Measurements from ENCODE around the gene KMT2B. TPM values are rescaled to one million over a fixed set of nuclear protein-coding genes. Genes with fewer than 3 reads are reported as not detected.
A peak's percentile ranks its signal among the peaks of the same experiment; 100 is the strongest.
"Not testable (repeated sequence)": the region's sequence is repeated elsewhere in the genome, so short reads cannot be mapped to it uniquely, and the experiment has no call there.

KMT2B gene
- total and polyA plus RNA-seq, 4 donors = 21.7 to 41.0 (median 27.5) TPM

GRCh38 chr19:35767288-35768081 lies 49.7 kb downstream of the KMT2B start:
- no peak for ATAC-seq (ENCODE audit: insufficient read depth, low FRiP score)
- Histone ChIP-seq H3K4me1 (ENCODE audit: control insufficient read depth in 5 of 5, insufficient read depth in 5 of 5, low read length in 5 of 5) (no peaks in the 10 kb centered on the region), H3K36me3 (ENCODE audit: control insufficient read depth in 4 of 4, insufficient read depth in 4 of 4, low read length in 4 of 4) (peaks cover 0 to 22% (median 5%) of the 10 kb centered on the region in 4 donors), H3K27ac (ENCODE audit: low read depth in 1 of 2, low read length in 1 of 2) (no peak overlapping the region), H3K4me3 (no peak overlapping the region), H3K9ac (ENCODE audit: insufficient read depth in 1 of 2, low read length in 2 of 2) (no peak overlapping the region), H3K9me3 (ENCODE audit: control insufficient read depth in 4 of 4, insufficient read depth in 3 of 4, low read length in 3 of 4) (no peaks in the 10 kb centered on the region), H3K27me3 (ENCODE audit: control insufficient read depth in 3 of 3, insufficient read depth in 3 of 3, low read length in 2 of 3) (no peaks in the 10 kb centered on the region)
- TF ChIP-seq CTCF (IDR thresholded peaks at IDR 0.05; ENCODE audit: control extremely low read depth, extremely low read depth) = no peak
- WGBS, 2 donors = 82 to 86% methylated on average over 33 to 34 of the region's 34 CpGs
- DNase-seq = peak; percentile 23 to 78 (median 59)

- Histone ChIP-seq H3K9me3 (ENCODE audit: control insufficient read depth in 4 of 4, insufficient read depth in 3 of 4, low read length in 3 of 4) (no peaks in the 10 kb centered on the region), H3K27ac (ENCODE audit: low read depth in 1 of 2, low read length in 1 of 2) (no peak overlapping the region), H3K4me1 (ENCODE audit: control insufficient read depth in 5 of 5, insufficient read depth in 5 of 5, low read length in 5 of 5) (peaks cover 0 to 2% (median 0%) of the 10 kb centered on the region in 5 donors), H3K36me3 (ENCODE audit: control insufficient read depth in 4 of 4, insufficient read depth in 4 of 4, low read length in 4 of 4) (peaks cover 0 to 22% (median 5%) of the 10 kb centered on the region in 4 donors), H3K4me3 (no peak overlapping the region), H3K27me3 (ENCODE audit: control insufficient read depth in 3 of 3, insufficient read depth in 3 of 3, low read length in 2 of 3) (no peaks in the 10 kb centered on the region), H3K9ac (ENCODE audit: insufficient read depth in 1 of 2, low read length in 2 of 2) (no peak overlapping the region)
- ATAC-seq (ENCODE audit: insufficient read depth, low FRiP score) = no peak
- no peak for DNase-seq
- TF ChIP-seq CTCF (IDR thresholded peaks at IDR 0.05; ENCODE audit: control extremely low read depth, extremely low read depth) = no peak
- 73 to 75% methylated on average over 15 of the region's 15 CpGs for WGBS, 2 donors
These were observed 50.2 kb downstream of the KMT2B start for GRCh38 chr19:35768082-35768421.

- peaks cover 0 to 19% (median 6%) of the 10 kb centered on the region in 5 donors for H3K4me1 ChIP-seq (ENCODE audit: control insufficient read depth in 5 of 5, insufficient read depth in 5 of 5, low read length in 5 of 5)
- H3K4me3 ChIP-seq; ATAC-seq (ENCODE audit: insufficient read depth, low FRiP score); H3K9me3 ChIP-seq (ENCODE audit: control insufficient read depth in 4 of 4, insufficient read depth in 3 of 4, low read length in 3 of 4); DNase-seq; H3K27me3 ChIP-seq (ENCODE audit: control insufficient read depth in 3 of 3, insufficient read depth in 3 of 3, low read length in 2 of 3); H3K27ac ChIP-seq (ENCODE audit: low read depth in 1 of 2, low read length in 1 of 2); H3K9ac ChIP-seq (ENCODE audit: insufficient read depth in 1 of 2, low read length in 2 of 2); H3K36me3 ChIP-seq (ENCODE audit: control insufficient read depth in 4 of 4, insufficient read depth in 4 of 4, low read length in 4 of 4): not testable (repeated sequence)
- WGBS, 2 donors = 94 to 97% methylated on average over 5 of the region's 5 CpGs
These were observed 54.6 kb downstream of the KMT2B start for GRCh38 chr19:35772362-35772761.

- H3K4me3 ChIP-seq = no peak overlapping the region
- DNase-seq (peak in 2 of 3 donors; percentile 65 to 73), ATAC-seq (ENCODE audit: insufficient read depth, low FRiP score) (no peak)
- H3K36me3 ChIP-seq (ENCODE audit: control insufficient read depth in 4 of 4, insufficient read depth in 4 of 4, low read length in 4 of 4) = peaks cover 0 to 8% (median 3%) of the 10 kb centered on the region in 4 donors
- H3K27me3 ChIP-seq (ENCODE audit: control insufficient read depth in 3 of 3, insufficient read depth in 3 of 3, low read length in 2 of 3) = no peaks in the 10 kb centered on the region
- H3K9ac ChIP-seq (ENCODE audit: insufficient read depth in 1 of 2, low read length in 2 of 2) = no peak overlapping the region
- no peak overlapping the region for H3K27ac ChIP-seq (ENCODE audit: low read depth in 1 of 2, low read length in 1 of 2)
- WGBS, 2 donors = 58 to 67% methylated on average over 9 of the region's 9 CpGs
- TF ChIP-seq CTCF (IDR thresholded peaks at IDR 0.05; ENCODE audit: control extremely low read depth, extremely low read depth) = no peak
- H3K4me1 ChIP-seq (ENCODE audit: control insufficient read depth in 5 of 5, insufficient read depth in 5 of 5, low read length in 5 of 5) = peaks cover 0 to 20% (median 6%) of the 10 kb centered on the region in 5 donors
- no peaks in the 10 kb centered on the region for H3K9me3 ChIP-seq (ENCODE audit: control insufficient read depth in 4 of 4, insufficient read depth in 3 of 4, low read length in 3 of 4)
These were observed 55.4 kb downstream of the KMT2B start for GRCh38 chr19:35773020-35773806.
